Fibroblast of pulmonary artery (primary cell): ENCODE data around the gene CACNB4.

Experiments used
- DNase-seq: peaks from one replicate; pipeline ENCODE4 v3.0.0-alpha.2; 2010; ENCODE audit warnings: low read depth
- H3K4me3 ChIP-seq: replicated peaks from 2 replicates; pipeline ENCODE4 v1.5.1; 2011; ENCODE audit warnings: low read depth, mild to moderate bottlenecking, control low read depth, low read length, moderate library complexity
- TF ChIP-seq, protein P1 (sequence below): IDR thresholded peaks from 2 replicates; pipeline ENCODE4 v1.5.1; 2011; ENCODE audit warnings: mild to moderate bottlenecking, control low read depth, low read length, inconsistent platforms; ENCODE audit errors: missing control alignments

CACNB4 gene

DNA sequence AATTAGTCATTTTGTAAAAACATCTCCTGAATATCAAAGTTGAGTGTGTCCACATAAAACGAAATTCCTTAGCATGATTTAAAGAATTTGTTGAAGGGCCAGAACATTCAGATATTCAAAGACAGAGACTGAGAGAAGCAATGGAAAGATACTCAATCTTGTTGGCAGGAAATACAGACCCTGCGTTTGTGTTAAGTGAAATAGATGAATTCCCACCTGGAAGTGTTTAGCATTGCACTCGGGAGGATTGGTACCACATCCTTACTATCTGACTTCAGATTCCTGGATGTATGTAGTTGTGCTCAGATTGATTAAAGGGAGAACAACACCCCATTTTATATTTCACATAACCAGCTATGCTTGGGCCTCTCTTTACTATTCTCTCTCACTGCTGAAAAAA, 260.9 kb downstream of the CACNB4 start:
- no peak for DNase-seq
- no peak overlapping the region for H3K4me3 ChIP-seq
- TF ChIP-seq, protein P1, sequence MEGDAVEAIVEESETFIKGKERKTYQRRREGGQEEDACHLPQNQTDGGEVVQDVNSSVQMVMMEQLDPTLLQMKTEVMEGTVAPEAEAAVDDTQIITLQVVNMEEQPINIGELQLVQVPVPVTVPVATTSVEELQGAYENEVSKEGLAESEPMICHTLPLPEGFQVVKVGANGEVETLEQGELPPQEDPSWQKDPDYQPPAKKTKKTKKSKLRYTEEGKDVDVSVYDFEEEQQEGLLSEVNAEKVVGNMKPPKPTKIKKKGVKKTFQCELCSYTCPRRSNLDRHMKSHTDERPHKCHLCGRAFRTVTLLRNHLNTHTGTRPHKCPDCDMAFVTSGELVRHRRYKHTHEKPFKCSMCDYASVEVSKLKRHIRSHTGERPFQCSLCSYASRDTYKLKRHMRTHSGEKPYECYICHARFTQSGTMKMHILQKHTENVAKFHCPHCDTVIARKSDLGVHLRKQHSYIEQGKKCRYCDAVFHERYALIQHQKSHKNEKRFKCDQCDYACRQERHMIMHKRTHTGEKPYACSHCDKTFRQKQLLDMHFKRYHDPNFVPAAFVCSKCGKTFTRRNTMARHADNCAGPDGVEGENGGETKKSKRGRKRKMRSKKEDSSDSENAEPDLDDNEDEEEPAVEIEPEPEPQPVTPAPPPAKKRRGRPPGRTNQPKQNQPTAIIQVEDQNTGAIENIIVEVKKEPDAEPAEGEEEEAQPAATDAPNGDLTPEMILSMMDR: no peak

DNA sequence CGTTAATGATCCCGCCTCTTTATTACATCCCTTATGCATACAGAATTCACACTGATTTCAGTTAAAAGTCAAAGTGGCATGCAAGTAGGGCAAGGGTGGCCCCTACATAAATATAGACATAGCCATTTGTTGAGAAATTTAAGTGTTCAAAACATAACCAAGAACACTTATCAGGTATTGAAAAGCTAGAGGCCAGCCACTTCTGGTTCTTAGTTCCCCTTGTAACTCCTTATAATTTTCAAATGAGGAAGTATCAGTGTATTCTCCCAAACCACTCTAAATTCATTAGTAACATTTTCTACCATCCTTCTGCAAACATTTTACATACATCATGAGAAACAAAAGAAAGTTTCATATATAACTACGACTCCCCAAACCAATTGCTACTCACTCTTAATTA, 264.9 kb downstream of the CACNB4 start:
- TF ChIP-seq, protein P1: no peak
- H3K4me3 ChIP-seq: no peak overlapping the region
- DNase-seq: no peak

- H3K4me3 ChIP-seq: no peak overlapping the region
- TF ChIP-seq, protein P1: no peak
- DNase-seq: no peak
Observed at GRCh38 chr2:151830961-151831360, 267.9 kb downstream of the CACNB4 start.

- peak overlapping the region; percentile 71 for H3K4me3 ChIP-seq
Observed at GRCh38 chr2:151828890-151829324, 269.9 kb downstream of the CACNB4 start.

DNA sequence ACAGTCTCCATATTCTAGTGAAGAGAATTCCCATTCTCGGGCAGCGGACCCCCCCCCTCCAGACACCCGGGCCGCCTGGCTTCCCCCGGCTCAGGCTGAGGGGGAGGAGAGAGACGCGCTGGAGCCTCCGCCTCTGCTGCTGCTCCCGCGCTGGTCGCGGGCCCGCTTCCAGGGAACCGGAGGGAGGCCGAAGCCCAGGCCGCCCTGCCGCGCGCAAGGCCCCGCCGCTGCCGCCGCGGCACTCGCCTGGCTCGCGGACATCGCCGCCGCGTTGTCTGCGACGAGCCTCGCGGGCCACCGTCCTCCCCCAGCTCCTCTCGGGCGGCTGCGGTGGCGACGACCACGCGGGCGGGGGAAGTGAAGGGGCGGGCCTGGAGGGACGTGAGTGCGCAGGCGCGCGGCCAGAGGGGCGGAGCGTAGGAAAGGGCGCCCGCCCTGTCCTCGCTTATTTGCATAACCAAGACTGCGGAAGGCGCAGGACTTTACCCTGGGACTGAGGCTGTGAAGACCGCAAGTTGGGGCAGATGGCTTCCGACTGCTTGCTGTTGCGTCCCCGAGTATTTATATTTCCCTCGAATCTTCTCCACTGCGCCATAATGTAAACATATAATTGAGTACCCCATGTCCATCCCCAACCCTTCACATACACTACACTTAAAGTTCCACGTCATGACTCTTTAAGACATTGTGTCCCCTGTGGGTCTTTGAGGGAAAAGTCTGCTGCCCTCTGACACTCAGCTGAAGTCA, 270.5 kb downstream of the CACNB4 start, which contains the start of gene ARL5A:
Gene ARL5A, minus strand, starts transcription at position 279 of the 747 bp plus-strand sequence. Its CDS starts 245 bp downstream, at position 34.
- TF ChIP-seq, protein P1: no peak
- H3K4me3 ChIP-seq: peak within 1 kb of the TSS; percentile 71
- peak; percentile 97 for DNase-seq

More at GRCh38 chr2:151828890-151829324, 269.9 kb downstream of the CACNB4 start:
- no peak for DNase-seq
- TF ChIP-seq, protein P1: no peak

- DNase-seq: peak; percentile 23
- peak overlapping the region; percentile 71 for H3K4me3 ChIP-seq
Observed at GRCh38 chr2:151827564-151828142, 271.2 kb downstream of the CACNB4 start.

More at GRCh38 chr2:151827564-151828142, 271.2 kb downstream of the CACNB4 start:
- TF ChIP-seq, protein P1: no peak
